SK-N-SH treated with all-trans-retinoic acid at 6 μM for 48 hours (cell line): ENCODE results near the gene PPT2.

ENCODE experiments used
- ATAC-seq: fragments of 200-7000 bp; cut with Tn5 transposase; 3 replicates; pipeline ENCODE4 v1.9.1; 2020; ENCODE audit warnings: mild to moderate bottlenecking, moderate library complexity
- ARNTL ChIP-seq: fragments of 450-650 bp; formaldehyde crosslinking; IDR thresholded peaks from 2 replicates; pipeline ENCODE4 v1.5.0; 2020; ENCODE audit warnings: low read depth, mild to moderate bottlenecking, moderate library complexity, borderline replicate concordance
- BACH2 ChIP-seq: fragments of 250-450 bp; sonication (Bioruptor Pico); IDR thresholded peaks from 2 replicates; pipeline ENCODE4 v1.9.0; 2021; ENCODE audit warnings: mild to moderate bottlenecking, borderline replicate concordance
- CREB5 ChIP-seq: fragments of 250-450 bp; sonication (Bioruptor Pico); IDR thresholded peaks from 2 replicates; pipeline ENCODE4 v1.5.1; 2020; ENCODE audit warnings: low read depth, mild to moderate bottlenecking, moderate library complexity
- GLIS3 ChIP-seq: fragments of 250-450 bp; sonication (Bioruptor Pico); IDR thresholded peaks from 2 replicates; pipeline ENCODE4 v1.5.0; 2020; ENCODE audit warnings: mild to moderate bottlenecking, moderate library complexity
- ISL1 ChIP-seq: fragments of 250-450 bp; sonication (Bioruptor Pico); IDR thresholded peaks from 2 replicates; pipeline ENCODE4 v2.1.2; 2022; ENCODE audit warnings: mild to moderate bottlenecking, moderate library complexity
- POU6F1 ChIP-seq: fragments of 250-450 bp; sonication (Bioruptor Pico); IDR thresholded peaks from 2 replicates; pipeline ENCODE4 v1.8.0; 2021; ENCODE audit warnings: low read depth, mild to moderate bottlenecking, moderate library complexity, borderline replicate concordance
- PPARA ChIP-seq: fragments of 250-450 bp; sonication (Bioruptor Pico); IDR thresholded peaks from 2 replicates; pipeline ENCODE4 v1.5.0; 2020; ENCODE audit warnings: mild to moderate bottlenecking, borderline replicate concordance
- RARB ChIP-seq: fragments of 250-450 bp; sonication (Bioruptor Pico); IDR thresholded peaks from 2 replicates; pipeline ENCODE4 v1.8.0; 2021; ENCODE audit warnings: mild to moderate bottlenecking, moderate library complexity
- SNAI2 ChIP-seq: fragments of 250-450 bp; sonication (Bioruptor Pico); IDR thresholded peaks from 2 replicates; pipeline ENCODE4 v1.5.0; 2020; ENCODE audit warnings: mild to moderate bottlenecking, moderate library complexity
- TOX ChIP-seq: fragments of 250-450 bp; sonication (Bioruptor Pico); IDR thresholded peaks from 2 replicates; pipeline ENCODE4 v1.8.0; 2021; ENCODE audit warnings: mild to moderate bottlenecking, moderate library complexity, borderline replicate concordance
- ZC3H10 ChIP-seq: fragments of 250-450 bp; sonication (Bioruptor Pico); IDR thresholded peaks from 2 replicates; pipeline ENCODE4 v1.5.1; 2021; ENCODE audit warnings: mild to moderate bottlenecking, moderate library complexity
- ZFP3 ChIP-seq: fragments of 250-450 bp; sonication (Bioruptor Pico); IDR thresholded peaks from 2 replicates; pipeline ENCODE4 v1.5.0; 2020; ENCODE audit warnings: mild to moderate bottlenecking, moderate library complexity
- ZNF565 ChIP-seq: fragments of 450-650 bp; formaldehyde crosslinking; conservative IDR thresholded peaks from 2 replicates; pipeline ENCODE4 v1.5.0; 2020; ENCODE audit warnings: low read depth, mild to moderate bottlenecking, moderate library complexity
- ZNF8 ChIP-seq: fragments of 450-650 bp; formaldehyde crosslinking; IDR thresholded peaks from 2 replicates; pipeline ENCODE4 v1.5.0; 2020; ENCODE audit warnings: mild to moderate bottlenecking, moderate library complexity
- TF ChIP-seq, protein P1 (sequence below): fragments of 250-450 bp; sonication (Bioruptor Pico); IDR thresholded peaks from 2 replicates; pipeline ENCODE4 v1.5.1; 2021; ENCODE audit warnings: mild to moderate bottlenecking, moderate library complexity
- TF ChIP-seq, protein P2 (sequence below): fragments of 250-450 bp; sonication (Bioruptor Pico); IDR thresholded peaks from 2 replicates; pipeline ENCODE4 v1.5.0; 2020; ENCODE audit warnings: mild to moderate bottlenecking, moderate library complexity

Gene PPT2

DNA sequence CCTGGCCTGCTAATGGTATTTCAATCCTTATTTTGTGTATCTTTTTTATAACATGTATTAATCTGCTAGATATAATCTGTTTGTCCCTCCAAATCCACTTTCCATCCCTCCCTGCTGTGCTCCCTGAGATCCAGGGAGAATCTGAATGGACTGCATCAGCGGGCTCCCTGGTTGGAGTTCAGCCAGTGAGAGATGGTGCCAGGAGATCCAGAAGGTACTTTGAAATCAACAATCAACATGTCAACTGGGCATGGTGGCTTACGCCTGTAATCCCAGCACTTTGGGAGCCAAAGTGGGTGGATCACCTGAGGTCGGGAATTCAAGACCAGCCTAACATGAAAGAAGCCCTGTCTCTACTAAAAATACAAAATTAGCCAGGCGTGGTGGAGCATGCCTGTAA lies 30.3 kb upstream of the PPT2 start:
- TF ChIP-seq ZNF8, result no peak
- no peak for TF ChIP-seq POU6F1 (CRISPR knock-in tag)
- TF ChIP-seq, protein P1, sequence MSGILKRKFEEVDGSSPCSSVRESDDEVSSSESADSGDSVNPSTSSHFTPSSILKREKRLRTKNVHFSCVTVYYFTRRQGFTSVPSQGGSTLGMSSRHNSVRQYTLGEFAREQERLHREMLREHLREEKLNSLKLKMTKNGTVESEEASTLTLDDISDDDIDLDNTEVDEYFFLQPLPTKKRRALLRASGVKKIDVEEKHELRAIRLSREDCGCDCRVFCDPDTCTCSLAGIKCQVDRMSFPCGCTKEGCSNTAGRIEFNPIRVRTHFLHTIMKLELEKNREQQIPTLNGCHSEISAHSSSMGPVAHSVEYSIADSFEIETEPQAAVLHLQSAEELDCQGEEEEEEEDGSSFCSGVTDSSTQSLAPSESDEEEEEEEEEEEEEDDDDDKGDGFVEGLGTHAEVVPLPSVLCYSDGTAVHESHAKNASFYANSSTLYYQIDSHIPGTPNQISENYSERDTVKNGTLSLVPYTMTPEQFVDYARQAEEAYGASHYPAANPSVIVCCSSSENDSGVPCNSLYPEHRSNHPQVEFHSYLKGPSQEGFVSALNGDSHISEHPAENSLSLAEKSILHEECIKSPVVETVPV, result no peak
- TF ChIP-seq PPARA (CRISPR knock-in tag), result no peak
- no peak for TF ChIP-seq TOX (CRISPR knock-in tag)
- no peak for ATAC-seq

- no peak for ATAC-seq
Measured at GRCh38 chr6:32126880-32127279, 27.1 kb upstream of the PPT2 start.

DNA sequence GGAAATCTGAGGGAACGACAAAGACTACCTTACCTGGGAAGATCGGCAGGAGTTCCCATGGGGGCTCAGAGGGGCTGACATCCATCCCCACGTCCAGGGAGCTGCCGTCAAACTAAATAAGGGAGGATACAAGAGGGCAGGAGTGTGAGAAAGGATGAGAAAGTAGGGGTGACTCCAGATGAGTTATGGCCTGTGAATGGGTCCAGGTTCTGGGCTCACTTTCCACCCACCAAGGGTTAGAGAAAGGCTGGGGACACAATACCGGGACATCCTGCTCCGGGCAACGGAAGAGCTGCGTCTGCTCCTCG lies 26.6 kb upstream of the PPT2 start:
- no peak for ATAC-seq
- TF ChIP-seq TOX (CRISPR knock-in tag), result no peak
- no peak for TF ChIP-seq ZNF8
- TF ChIP-seq GLIS3 (CRISPR knock-in tag), result no peak
- TF ChIP-seq RARB, result no peak
- no peak for TF ChIP-seq ARNTL (CRISPR knock-in tag)
- TF ChIP-seq, protein P2, sequence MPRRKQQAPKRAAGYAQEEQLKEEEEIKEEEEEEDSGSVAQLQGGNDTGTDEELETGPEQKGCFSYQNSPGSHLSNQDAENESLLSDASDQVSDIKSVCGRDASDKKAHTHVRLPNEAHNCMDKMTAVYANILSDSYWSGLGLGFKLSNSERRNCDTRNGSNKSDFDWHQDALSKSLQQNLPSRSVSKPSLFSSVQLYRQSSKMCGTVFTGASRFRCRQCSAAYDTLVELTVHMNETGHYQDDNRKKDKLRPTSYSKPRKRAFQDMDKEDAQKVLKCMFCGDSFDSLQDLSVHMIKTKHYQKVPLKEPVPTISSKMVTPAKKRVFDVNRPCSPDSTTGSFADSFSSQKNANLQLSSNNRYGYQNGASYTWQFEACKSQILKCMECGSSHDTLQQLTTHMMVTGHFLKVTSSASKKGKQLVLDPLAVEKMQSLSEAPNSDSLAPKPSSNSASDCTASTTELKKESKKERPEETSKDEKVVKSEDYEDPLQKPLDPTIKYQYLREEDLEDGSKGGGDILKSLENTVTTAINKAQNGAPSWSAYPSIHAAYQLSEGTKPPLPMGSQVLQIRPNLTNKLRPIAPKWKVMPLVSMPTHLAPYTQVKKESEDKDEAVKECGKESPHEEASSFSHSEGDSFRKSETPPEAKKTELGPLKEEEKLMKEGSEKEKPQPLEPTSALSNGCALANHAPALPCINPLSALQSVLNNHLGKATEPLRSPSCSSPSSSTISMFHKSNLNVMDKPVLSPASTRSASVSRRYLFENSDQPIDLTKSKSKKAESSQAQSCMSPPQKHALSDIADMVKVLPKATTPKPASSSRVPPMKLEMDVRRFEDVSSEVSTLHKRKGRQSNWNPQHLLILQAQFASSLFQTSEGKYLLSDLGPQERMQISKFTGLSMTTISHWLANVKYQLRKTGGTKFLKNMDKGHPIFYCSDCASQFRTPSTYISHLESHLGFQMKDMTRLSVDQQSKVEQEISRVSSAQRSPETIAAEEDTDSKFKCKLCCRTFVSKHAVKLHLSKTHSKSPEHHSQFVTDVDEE (CRISPR knock-in tag), result no peak
- no peak for TF ChIP-seq BACH2
- TF ChIP-seq, protein P1, result no peak
- no peak for TF ChIP-seq ZNF565 (CRISPR knock-in tag)
- TF ChIP-seq ZC3H10 (CRISPR knock-in tag), result no peak
- TF ChIP-seq ZFP3, result no peak
- TF ChIP-seq PPARA (CRISPR knock-in tag), result no peak
- TF ChIP-seq POU6F1 (CRISPR knock-in tag), result no peak

More at GRCh38 chr6:32126880-32127279, 27.1 kb upstream of the PPT2 start:
- TF ChIP-seq CREB5 (CRISPR knock-in tag) (no peak), ZFP3 (no peak), PPARA (CRISPR knock-in tag) (no peak), BACH2 (no peak), SNAI2 (CRISPR knock-in tag) (no peak), POU6F1 (CRISPR knock-in tag) (no peak), RARB (no peak), ISL1 (no peak)
- TF ChIP-seq, protein P2 (CRISPR knock-in tag), result no peak
